B cell (primary cell): Measurements from ENCODE around the gene DCTN5. TPM values are rescaled to one million over a fixed set of nuclear protein-coding genes. Genes with fewer than 3 reads are reported as not detected.

Source experiments
- ATAC-seq: fragments of 200-7000 bp; cut with Tn5 transposase; one replicate; pipeline ENCODE4 v1.10.0; 2021; ENCODE audit warnings: low read depth, mild to moderate bottlenecking, moderate number of reproducible peaks, moderate library complexity
- CTCF ChIA-PET: fragments of 350-600 bp; sonication (Branson Sonifier 250); formaldehyde crosslinking; loops from one replicate; lab custom pipeline; 2021; ENCODE audit warnings: antibody characterized with exemption, inconsistent platforms; lab: Charles Lee
- POLR2A ChIA-PET: fragments of 350-600 bp; sonication (Branson Sonifier 250); formaldehyde crosslinking; loops from one replicate; lab custom pipeline; 2021; ENCODE audit warnings: antibody characterized with exemption; lab: Charles Lee
- DNase-seq: peaks from one replicate; pipeline ENCODE4 v3.0.0; 2013
- H2AFZ ChIP-seq: 2 replicates; pipeline ENCODE4 v1.6.1; 2012; ENCODE audit warnings: mild to moderate bottlenecking, low read depth, low read length; ENCODE audit not compliant: insufficient read depth, poor library complexity, severe bottlenecking
- H3K27ac ChIP-seq, 2 donors: 1 replicate in 1 of 2; 2 replicates in 1 of 2; pipeline ENCODE4 v1.5.1; 2012 to 2013; ENCODE audit warnings: low read length in 2 of 2, mild to moderate bottlenecking in 2 of 2, moderate library complexity in 1 of 2
- H3K27me3 ChIP-seq, 4 experiments: fragments of 200-600 bp in 1 of 4; sonication (generic) in 1 of 4; replicated peaks in 1 of 4; 1 replicate in 2 of 4; 2 replicates in 2 of 4; pipeline versions ENCODE4 v1.6.1 to v1.7.0; 2013 to 2016; ENCODE audit warnings: low read length in 3 of 4, mild to moderate bottlenecking in 2 of 4, mixed read lengths in 1 of 4, moderate library complexity in 1 of 4; ENCODE audit not compliant: insufficient read depth in 4 of 4, control insufficient read depth in 3 of 4; ENCODE audit errors: control extremely low read depth in 1 of 4
- H3K36me3 ChIP-seq, 2 experiments: replicated peaks in 1 of 2; 1 replicate in 1 of 2; 2 replicates in 1 of 2; pipeline versions ENCODE4 v1.6.1 to v1.7.1; 2013; ENCODE audit warnings: low read length in 1 of 2; ENCODE audit not compliant: insufficient read depth in 2 of 2, control insufficient read depth in 1 of 2; ENCODE audit errors: control extremely low read depth in 1 of 2, extremely low read depth in 1 of 2
- H3K4me1 ChIP-seq, 2 donors: fragments of 200-600 bp in 1 of 2; sonication (generic) in 1 of 2; 1 replicate in 1 of 2; 2 replicates in 1 of 2; pipeline versions ENCODE4 v1.5.1 to v1.6.1; 2013 to 2017; ENCODE audit warnings: low read length in 2 of 2; ENCODE audit not compliant: control insufficient read depth in 2 of 2, insufficient read depth in 2 of 2
- H3K4me2 ChIP-seq: replicated peaks from 2 replicates; pipeline ENCODE3; 2012; ENCODE audit warnings: mild to moderate bottlenecking, low read depth, low read length; ENCODE audit not compliant: poor library complexity, severe bottlenecking
- H3K4me3 ChIP-seq, 5 experiments: fragments of 200-600 bp in 1 of 5; sonication (generic) in 1 of 5; 1 replicate in 3 of 5; 2 replicates in 2 of 5; pipeline versions ENCODE4 v1.5.1 to v1.7.0; 2011 to 2016; ENCODE audit warnings: low read length in 4 of 5, mild to moderate bottlenecking in 4 of 5, low read depth in 2 of 5, control low read depth in 1 of 5, moderate library complexity in 1 of 5; ENCODE audit not compliant: insufficient read depth in 1 of 5; ENCODE audit errors: control extremely low read depth in 1 of 5, extremely low read depth in 1 of 5
- H3K79me2 ChIP-seq: fragments of 200-600 bp; sonication (generic); one replicate; pipeline ENCODE4 v1.6.0; 2016; ENCODE audit warnings: low read length; ENCODE audit not compliant: control insufficient read depth, insufficient read depth
- H3K9ac ChIP-seq: fragments of 200-600 bp; sonication (generic); 2 replicates; pipeline ENCODE4 v1.6.1; 2017; ENCODE audit warnings: mild to moderate bottlenecking, low read length, moderate library complexity
- H3K9me3 ChIP-seq, 3 donors: one replicate each; pipeline versions ENCODE4 v1.6.1 to v1.7.1; 2013; ENCODE audit warnings: low read length in 2 of 3; ENCODE audit not compliant: control insufficient read depth in 2 of 3, insufficient read depth in 1 of 3; ENCODE audit errors: control extremely low read depth in 1 of 3
- H4K20me1 ChIP-seq: 2 replicates; pipeline ENCODE4 v1.6.0; 2012; ENCODE audit warnings: mild to moderate bottlenecking, low read length; ENCODE audit not compliant: insufficient read depth, control insufficient read depth, poor library complexity, severe bottlenecking
- H3K27ac Mint-ChIP-seq: one replicate; pipeline ENCODE4 v1.8.0; 2021; ENCODE audit warnings: mixed read lengths
- H3K27me3 Mint-ChIP-seq: one replicate; pipeline ENCODE4 v1.8.0; 2021; ENCODE audit warnings: mixed read lengths
- H3K4me1 Mint-ChIP-seq: one replicate; pipeline ENCODE4 v1.8.0; 2021; ENCODE audit warnings: mixed read lengths
- H3K4me3 Mint-ChIP-seq: one replicate; pipeline ENCODE4 v1.8.0; 2021; ENCODE audit warnings: mixed read lengths
- H3K9me3 Mint-ChIP-seq: one replicate; pipeline ENCODE4 v1.8.0; 2022; ENCODE audit warnings: mixed read lengths; ENCODE audit not compliant: insufficient read depth
- EZH2 ChIP-seq: IDR thresholded peaks from 2 replicates; pipeline ENCODE4 v1.6.1; 2012; ENCODE audit warnings: borderline replicate concordance, low read depth, mild to moderate bottlenecking, moderate library complexity, low read length; ENCODE audit not compliant: insufficient read depth, poor library complexity, severe bottlenecking
- WGBS: methylation state at CpG from one replicate; pipeline ENCODE4 v1.1.5; 2013; ENCODE audit warnings: missing lambda C conversion rate; ENCODE audit not compliant: insufficient coverage; 5-methylcytosine and 5-hydroxymethylcytosine counted together
- intact Hi-C: fragments of 100-400 bp; cut with micrococcal nuclease; formaldehyde crosslinking; loops from one replicate; pipeline ENCODE4 v1.10.0; 2022
- polyA plus RNA-seq: library from polyadenylated mRNA; depleted of rRNA; stranded (reverse); fragments of >200 nt; gene quantifications from 2 replicates; pipeline ENCODE4 v1.2.3, GENCODE V29; 2012
- total RNA-seq, 2 donors: library from RNA; stranded (reverse); fragments of 120-200 nt in 1 of 2; gene quantifications; 1 replicate in 1 of 2; 2 replicates in 1 of 2; pipeline versions ENCODE4 v1.2.3 to v1.2.4, GENCODE V29; 2013 to 2022
- TF ChIP-seq, protein P1 (sequence below): fragments of 200-600 bp; IDR thresholded peaks from one replicate; pipeline ENCODE4 v1.8.0; 2022; ENCODE audit warnings: antibody characterized with exemption, mild to moderate bottlenecking

DCTN5 gene
- total and polyA plus RNA-seq, 2 donors (not counting 1 experiment from before 2014, with no cell fraction given), result 22.4 to 58.3 TPM

DNA sequence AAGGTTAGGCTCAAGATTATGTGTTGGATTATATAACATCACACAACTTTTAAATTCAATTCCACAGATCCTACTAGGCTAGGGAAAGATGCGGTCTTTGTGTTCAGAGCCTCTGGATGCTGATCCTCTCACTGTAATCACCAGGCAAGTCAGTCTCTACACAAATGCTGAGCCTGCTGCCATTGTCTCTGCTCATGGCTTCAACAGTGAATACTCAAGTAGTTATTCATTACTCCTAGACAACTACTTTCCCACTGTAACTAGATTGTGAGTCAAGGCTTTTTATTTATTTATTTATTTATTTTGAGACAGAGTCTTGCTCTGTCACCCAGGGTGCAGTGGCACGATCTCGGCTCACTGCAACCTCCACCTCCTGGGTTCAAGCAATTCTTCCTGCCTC lies 29.3 kb upstream of the DCTN5 start:
- H3K9me3 ChIP-seq, result no peaks in the 10 kb centered on the region
- ATAC-seq, result no peak
- Mint-ChIP-seq H3K27ac (no peak overlapping the region), H3K4me1 (no peaks in the 10 kb centered on the region), H3K9me3 (no peaks in the 10 kb centered on the region), H3K4me3 (no peak overlapping the region), H3K27me3 (no peaks in the 10 kb centered on the region)
- H3K27ac ChIP-seq, result no peak overlapping the region
- intact Hi-C loops, result no loop called here
- POLR2A ChIA-PET, result no interaction called here
- no peaks in the 10 kb centered on the region for H3K4me1 ChIP-seq
- CTCF ChIA-PET, result interaction anchor here (0.7 kb wide), 1 partner anchor 200 kb away, joined by 4 read pairs; no protein-coding TSS in a partner anchor
- H4K20me1 ChIP-seq, result no peaks in the 10 kb centered on the region
- H3K36me3 ChIP-seq, result peaks cover 4 to 23% of the 10 kb centered on the region in 2 experiments
- 100% methylated on average over 1 of the region's 3 CpGs for WGBS
- H3K4me3 ChIP-seq, result no peak overlapping the region
- H2AFZ ChIP-seq, result no peak overlapping the region
- TF ChIP-seq, protein P1, sequence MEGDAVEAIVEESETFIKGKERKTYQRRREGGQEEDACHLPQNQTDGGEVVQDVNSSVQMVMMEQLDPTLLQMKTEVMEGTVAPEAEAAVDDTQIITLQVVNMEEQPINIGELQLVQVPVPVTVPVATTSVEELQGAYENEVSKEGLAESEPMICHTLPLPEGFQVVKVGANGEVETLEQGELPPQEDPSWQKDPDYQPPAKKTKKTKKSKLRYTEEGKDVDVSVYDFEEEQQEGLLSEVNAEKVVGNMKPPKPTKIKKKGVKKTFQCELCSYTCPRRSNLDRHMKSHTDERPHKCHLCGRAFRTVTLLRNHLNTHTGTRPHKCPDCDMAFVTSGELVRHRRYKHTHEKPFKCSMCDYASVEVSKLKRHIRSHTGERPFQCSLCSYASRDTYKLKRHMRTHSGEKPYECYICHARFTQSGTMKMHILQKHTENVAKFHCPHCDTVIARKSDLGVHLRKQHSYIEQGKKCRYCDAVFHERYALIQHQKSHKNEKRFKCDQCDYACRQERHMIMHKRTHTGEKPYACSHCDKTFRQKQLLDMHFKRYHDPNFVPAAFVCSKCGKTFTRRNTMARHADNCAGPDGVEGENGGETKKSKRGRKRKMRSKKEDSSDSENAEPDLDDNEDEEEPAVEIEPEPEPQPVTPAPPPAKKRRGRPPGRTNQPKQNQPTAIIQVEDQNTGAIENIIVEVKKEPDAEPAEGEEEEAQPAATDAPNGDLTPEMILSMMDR, result no peak
- TF ChIP-seq EZH2, result no peak
- no peak overlapping the region for H3K9ac ChIP-seq
- DNase-seq, result no peak
- H3K79me2 ChIP-seq, result no peaks in the 10 kb centered on the region
- no peaks in the 10 kb centered on the region for H3K27me3 ChIP-seq
- H3K4me2 ChIP-seq, result no peak overlapping the region

- Mint-ChIP-seq H3K9me3 (no peaks in the 10 kb centered on the region), H3K4me3 (no peak overlapping the region), H3K4me1 (no peaks in the 10 kb centered on the region), H3K27me3 (no peaks in the 10 kb centered on the region), H3K27ac (no peak overlapping the region)
- H3K4me2 ChIP-seq, result no peak overlapping the region
- peaks cover 4 to 39% of the 10 kb centered on the region in 2 experiments for H3K36me3 ChIP-seq
- no peak overlapping the region for H3K27ac ChIP-seq
- no peaks in the 10 kb centered on the region for H3K4me1 ChIP-seq
- no peak overlapping the region for H3K4me3 ChIP-seq
- intact Hi-C loops, result no loop called here
- ATAC-seq, result no peak
- no peak overlapping the region for H3K9ac ChIP-seq
- TF ChIP-seq EZH2, result no peak
- TF ChIP-seq, protein P1, result no peak
- H3K79me2 ChIP-seq, result no peaks in the 10 kb centered on the region
- H2AFZ ChIP-seq, result no peak overlapping the region
- no peak for DNase-seq
- H3K9me3 ChIP-seq, result no peaks in the 10 kb centered on the region
- ChIA-PET CTCF (no interaction called here), POLR2A (no interaction called here)
- no peaks in the 10 kb centered on the region for H3K27me3 ChIP-seq
- H4K20me1 ChIP-seq, result no peaks in the 10 kb centered on the region
- WGBS, result 100% methylated on average over 9 of the region's 9 CpGs
These were observed 25.5 kb upstream of the DCTN5 start for GRCh38 chr16:23615805-23616204.
